NCI-H1930 (cell line): ENCODE data around the gene BRSK1.

Experiments used
- DNase-seq, 2 experiments: peaks; one replicate each; lab custom pipeline; 2025; lab: John Stamatoyannopoulos, UW

BRSK1 gene

DNA sequence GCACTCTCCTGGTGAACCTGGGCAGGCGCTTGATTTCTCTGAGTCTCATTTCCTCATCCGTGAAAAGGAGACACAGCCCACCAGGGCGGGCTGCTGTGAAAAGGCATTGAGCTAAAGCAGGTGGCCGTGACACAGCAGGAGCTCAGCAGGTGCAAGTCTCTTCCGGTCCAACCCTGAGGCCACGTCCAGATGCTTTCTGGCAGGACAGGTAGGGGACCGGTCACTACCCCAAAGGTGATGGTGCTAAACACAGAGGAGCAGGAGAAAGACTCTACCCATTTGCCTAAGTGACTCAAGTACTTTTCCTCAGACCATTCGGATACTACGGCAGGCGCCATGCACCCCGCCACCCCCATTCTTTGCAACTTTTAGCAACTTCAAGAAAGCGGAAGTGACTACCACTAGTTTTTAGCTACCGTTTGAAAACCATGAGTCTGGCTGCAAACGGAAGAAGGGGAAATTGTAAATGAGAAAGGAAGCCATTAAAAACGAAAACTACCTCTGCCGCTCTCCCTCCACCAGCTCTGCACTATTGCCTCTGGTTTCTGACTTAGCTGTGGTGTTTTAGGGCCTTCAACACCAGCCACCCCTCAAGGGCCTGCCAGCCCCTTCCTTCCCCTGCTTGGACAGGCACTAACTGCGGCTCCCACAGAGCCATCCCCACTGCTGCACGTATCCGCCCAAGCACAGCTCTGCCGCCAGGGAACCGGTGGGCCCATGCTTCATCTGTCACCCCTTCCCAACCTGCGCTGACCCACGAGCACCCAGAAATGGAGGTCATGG lies 29.8 kb upstream of the BRSK1 start:
- DNase-seq, result no peak

GRCh38 chr19:55254625-55254977 lies 29.2 kb upstream of the BRSK1 start:
- no peak for DNase-seq

DNA sequence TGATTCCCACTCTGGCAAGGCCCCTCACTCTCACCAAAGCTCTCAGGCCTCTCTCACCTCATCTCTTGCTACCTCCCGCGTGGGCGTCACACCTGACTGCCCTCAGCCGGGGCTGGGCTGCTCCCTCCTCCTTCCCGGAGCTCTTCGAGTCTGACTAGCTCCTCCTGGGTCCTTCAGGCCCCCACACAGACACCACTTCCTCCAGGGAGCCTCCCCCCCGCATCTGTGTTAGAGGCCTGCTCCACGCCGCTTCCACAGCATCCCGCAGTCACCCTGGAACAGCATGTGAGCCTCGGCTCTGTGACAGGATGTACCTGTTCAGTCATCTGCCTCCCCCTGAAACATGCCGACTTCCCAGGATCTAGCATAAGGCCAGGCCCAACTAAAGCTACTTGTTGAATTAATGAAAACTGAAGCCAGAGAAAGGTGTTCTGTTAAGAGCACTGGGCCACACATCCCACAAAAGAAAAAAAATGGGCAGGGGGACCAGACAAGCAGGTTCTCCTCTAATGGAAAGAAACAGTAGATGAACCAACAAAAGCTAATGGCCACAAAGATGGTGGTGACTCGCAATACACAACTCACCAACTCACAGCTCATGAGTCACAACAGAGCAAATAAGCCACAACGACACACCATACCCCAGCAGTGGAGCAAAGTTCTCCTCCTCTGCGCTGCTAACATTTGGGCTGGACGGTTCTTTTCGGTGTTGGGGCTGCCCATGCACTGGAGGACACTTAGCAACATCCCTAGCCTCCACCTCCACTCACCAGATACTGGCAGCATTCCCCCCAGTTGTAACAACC lies 28.0 kb upstream of the BRSK1 start:
- DNase-seq, result no peak

- DNase-seq, result no peak
Observed at GRCh38 chr19:55256562-55257460, 27.0 kb upstream of the BRSK1 start.

DNA sequence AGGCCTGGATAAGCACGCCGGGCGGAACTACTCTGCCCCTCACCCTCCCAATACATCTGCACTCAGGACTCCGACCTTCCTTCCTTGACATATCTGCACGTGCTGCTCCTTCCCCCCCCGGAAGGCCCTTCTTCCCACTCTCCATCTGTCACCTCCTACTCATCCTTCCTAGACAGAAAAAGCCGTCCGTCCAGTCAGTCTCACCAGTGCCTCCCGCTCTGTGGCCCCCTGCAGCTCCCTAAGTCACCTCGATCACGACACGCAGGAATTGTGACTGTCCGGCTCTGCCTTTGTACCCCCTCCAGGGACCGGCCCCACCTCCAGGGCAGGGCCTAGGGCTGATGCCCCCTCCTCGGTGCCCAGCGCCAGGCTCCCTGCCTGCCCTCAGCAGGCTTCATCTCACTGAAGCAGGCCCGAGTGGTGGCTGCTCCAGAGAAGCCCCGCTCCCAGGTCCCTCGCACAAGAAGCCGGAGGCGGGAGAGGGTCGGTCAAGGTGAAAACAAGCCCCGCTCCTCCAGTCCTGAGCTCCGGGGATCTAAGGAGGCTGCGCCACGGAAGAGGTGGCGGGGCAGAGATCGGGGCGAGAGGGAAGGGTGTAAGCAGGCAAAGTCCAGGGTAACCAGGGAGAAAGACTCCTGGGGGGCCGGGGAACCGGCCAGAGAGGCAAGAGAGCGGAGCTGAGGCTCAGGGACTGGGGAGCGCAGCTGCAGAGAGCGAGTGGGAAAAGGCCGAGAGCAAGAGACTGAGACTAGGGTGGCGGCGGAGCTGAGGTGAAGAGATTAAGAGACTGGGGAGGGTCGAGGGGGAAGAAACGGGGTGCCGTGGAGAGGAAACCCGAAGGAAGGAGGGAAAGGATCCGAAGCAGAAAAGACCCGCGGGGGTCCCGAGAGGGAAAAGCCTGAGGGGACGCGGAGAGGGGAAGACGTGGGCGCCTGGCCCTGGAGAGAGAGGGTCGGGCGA lies 26.1 kb upstream of the BRSK1 start:
- DNase-seq, result no peak

GRCh38 chr19:55258476-55258827 lies 25.3 kb upstream of the BRSK1 start:
- DNase-seq, result no peak

- peak; percentile 98 to 99 for DNase-seq
Observed at GRCh38 chr19:55258828-55259539, 24.8 kb upstream of the BRSK1 start, which contains the start of gene PPP6R1. PPP6R1 (minus strand) TSS chr19:55259017; CDS start chr19:55247103, 11,914 bp downstream.

- no peak for DNase-seq
Observed at GRCh38 chr19:55259540-55260210, 24.1 kb upstream of the BRSK1 start.

DNA sequence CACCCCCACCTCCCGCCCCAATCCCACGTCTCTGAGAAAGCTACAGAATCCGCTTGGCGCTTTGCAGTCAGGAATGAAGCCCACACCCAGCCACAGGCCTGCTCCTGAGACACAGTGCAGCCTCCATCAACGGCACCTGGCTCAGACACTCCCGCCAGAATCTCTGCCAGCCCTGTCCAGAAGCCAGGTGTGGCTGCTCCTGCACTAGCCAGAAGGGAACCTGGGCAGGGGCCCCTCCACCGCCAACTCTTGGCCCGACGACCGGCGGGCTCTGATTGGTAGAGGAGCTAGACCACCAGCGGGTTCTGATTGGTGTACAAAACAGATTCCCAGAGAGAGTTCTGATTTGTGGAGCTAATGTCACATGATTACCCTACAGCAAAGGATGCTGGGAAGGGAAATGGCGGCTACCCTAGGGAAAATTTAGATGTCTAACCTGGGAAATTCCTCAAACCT lies 22.1 kb upstream of the BRSK1 start:
- peak; percentile 85 to 90 for DNase-seq

- no peak for DNase-seq
Observed at GRCh38 chr19:55262359-55262758, 21.4 kb upstream of the BRSK1 start.

DNA sequence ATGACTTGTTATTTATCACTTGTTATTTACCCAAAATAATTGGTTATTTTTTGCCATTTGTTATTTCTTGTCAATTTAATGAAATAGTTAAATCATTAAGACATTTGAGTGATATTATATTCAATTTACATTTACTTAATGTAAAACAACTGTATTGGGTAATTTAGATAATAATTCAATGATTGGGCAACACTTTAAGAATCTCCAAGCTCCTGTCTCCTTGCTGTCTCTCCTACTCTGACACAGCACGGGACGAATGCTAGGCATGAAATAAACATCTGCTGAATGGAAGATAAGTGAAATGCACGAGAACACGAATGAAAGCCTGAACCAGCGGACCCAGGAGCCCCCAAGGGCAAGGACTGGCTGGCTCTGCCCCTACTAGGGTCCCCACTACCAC lies 19.3 kb upstream of the BRSK1 start:
- DNase-seq, result no peak

DNA sequence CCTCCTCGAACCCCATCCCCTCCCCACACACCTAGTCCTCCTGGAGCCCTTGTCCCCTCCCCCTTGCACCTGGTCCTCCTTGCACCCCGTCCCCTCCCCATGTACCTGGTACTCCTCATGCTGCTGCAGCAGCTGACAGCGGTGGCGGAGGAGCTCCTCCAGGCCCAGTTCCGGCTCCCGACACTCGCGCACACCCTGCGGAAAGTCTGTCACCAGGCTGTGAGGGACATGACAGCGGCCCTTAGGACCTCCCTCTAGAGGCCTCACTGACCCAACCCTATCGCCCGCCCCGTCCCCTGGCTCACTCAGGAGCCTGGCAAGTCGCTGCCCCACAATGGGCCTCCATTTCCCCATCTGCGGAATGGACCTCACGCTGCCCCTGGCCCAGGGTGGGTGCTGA lies 18.6 kb upstream of the BRSK1 start:
- no peak for DNase-seq

DNA sequence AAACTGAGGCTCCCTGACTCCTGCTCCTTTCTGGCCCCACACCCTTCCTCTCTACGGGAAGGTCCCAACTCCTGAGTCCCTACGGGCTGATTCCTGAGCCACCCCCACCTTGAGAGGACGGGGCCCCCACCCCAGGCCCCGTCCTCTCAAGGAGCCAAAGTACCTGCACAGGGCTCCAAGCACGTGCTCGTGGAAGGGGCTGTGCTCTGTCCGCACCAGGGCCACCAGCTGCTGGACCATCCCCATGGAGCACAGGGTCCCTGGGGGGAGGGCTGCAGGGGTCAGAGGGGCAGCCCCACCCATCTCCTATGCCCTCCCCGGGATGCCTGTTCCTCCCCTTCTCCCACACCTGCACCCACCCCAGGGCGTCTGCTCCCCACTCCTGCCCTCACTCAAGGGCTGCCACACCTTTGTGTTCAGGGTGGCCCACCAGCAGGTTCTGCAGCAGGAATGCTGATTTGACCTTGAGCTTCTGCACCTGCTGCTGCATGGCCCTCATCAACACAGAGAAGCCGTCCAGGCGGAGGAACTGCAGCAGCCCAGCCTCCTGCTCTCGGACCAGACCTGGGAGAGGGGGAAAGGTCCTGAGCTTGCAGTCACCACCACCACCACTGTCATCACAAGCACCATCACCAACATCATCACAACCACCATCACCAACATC lies 17.9 kb upstream of the BRSK1 start:
- DNase-seq, result no peak

DNA sequence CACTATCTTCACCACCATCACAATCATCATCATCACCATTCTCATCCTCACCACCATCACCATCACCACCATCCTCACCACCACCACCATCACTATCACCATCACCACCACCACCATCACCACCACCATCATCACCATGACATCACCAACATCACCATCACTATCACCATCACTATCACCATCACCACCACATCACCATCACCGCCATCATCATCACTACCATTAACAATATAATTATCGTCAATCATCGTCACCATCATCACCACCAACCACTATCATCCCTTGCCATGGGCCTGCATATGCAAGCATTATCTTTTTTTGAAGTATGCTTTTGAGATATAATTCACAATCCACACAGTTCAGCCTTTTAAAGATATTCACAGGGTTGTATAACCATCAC lies 17.4 kb upstream of the BRSK1 start:
- no peak for DNase-seq

- no peak for DNase-seq
Observed at GRCh38 chr19:55266840-55267239, 17.0 kb upstream of the BRSK1 start.

GRCh38 chr19:55269299-55269698 lies 14.5 kb upstream of the BRSK1 start:
- DNase-seq, result no peak

- DNase-seq, result no peak
Observed at GRCh38 chr19:55270172-55270942, 13.4 kb upstream of the BRSK1 start.

DNA sequence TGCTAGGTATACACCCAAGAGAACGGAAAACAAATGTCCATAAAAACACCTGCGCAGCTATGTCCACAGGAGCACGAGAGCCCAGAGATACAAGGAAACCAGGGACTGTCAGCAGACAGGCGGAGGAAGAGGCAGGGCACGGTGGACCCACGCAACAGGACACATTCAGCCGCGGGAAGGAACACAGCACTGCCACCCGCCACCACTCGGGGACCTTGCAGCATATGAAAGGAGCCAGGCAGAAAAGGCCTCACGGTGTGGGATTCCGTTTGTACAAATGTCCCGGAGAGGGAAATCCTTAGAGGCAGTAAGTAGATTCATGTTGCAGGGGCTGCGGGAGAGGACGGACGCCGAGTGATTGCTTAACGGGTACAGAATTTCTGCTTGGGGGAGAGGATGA lies 11.7 kb upstream of the BRSK1 start:
- DNase-seq, result no peak
